ENCODE data around the gene EEPD1. TPM values are rescaled to one million over a fixed set of nuclear protein-coding genes. Genes with fewer than 3 reads are reported as not detected.

Gene EEPD1
- polyA plus RNA-seq, 2 of the 4 experiments (the other 2 are of a cell fraction), result 16.0 to 24.3 TPM

DNA sequence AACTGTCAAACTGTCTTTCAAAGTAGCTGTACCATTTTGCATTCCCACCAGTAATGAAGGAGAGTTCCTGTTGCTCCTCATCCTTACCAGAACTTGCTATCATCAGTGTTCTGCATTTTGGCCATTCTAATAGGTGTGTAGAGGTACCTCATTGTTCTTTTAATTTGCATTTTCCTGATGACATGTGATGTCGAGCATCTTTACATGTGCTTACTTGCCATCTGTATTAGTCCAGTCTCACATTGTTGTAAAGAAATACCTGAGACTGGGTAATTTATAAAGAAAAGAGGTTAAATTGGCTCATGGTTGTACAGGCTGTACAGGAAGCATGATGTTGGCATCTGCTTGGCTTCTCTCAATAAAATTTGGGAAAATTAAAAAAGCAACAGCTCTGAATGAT is 38.7 kb upstream of the EEPD1 start:
- 92% methylated on average over 1 of the region's 1 CpG for WGBS (ENCODE audit: missing lambda C conversion rate)
- FAIRE-seq, result no peak
- peaks cover 44% of the 10 kb centered on the region for H3K4me1 ChIP-seq
- POLR2A ChIA-PET, result no interaction called here
- CTCF ChIA-PET, result interaction anchor here (1.1 to 2.2 kb wide), 6 partner anchors 9 to 177 kb away, joined by 3 to 10 read pairs (median 6); no protein-coding TSS in a partner anchor
- no peak overlapping the region for H3K4me3 ChIP-seq
- TF ChIP-seq EP300 (IDR thresholded peaks at IDR 0.05), result no peak
- TF ChIP-seq, protein P1, sequence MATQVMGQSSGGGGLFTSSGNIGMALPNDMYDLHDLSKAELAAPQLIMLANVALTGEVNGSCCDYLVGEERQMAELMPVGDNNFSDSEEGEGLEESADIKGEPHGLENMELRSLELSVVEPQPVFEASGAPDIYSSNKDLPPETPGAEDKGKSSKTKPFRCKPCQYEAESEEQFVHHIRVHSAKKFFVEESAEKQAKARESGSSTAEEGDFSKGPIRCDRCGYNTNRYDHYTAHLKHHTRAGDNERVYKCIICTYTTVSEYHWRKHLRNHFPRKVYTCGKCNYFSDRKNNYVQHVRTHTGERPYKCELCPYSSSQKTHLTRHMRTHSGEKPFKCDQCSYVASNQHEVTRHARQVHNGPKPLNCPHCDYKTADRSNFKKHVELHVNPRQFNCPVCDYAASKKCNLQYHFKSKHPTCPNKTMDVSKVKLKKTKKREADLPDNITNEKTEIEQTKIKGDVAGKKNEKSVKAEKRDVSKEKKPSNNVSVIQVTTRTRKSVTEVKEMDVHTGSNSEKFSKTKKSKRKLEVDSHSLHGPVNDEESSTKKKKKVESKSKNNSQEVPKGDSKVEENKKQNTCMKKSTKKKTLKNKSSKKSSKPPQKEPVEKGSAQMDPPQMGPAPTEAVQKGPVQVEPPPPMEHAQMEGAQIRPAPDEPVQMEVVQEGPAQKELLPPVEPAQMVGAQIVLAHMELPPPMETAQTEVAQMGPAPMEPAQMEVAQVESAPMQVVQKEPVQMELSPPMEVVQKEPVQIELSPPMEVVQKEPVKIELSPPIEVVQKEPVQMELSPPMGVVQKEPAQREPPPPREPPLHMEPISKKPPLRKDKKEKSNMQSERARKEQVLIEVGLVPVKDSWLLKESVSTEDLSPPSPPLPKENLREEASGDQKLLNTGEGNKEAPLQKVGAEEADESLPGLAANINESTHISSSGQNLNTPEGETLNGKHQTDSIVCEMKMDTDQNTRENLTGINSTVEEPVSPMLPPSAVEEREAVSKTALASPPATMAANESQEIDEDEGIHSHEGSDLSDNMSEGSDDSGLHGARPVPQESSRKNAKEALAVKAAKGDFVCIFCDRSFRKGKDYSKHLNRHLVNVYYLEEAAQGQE (IDR thresholded peaks at IDR 0.05), result no peak
- no peak for TF ChIP-seq ZNF302 (CRISPR knock-in tag; IDR thresholded peaks at IDR 0.05)
- no peak for TF ChIP-seq HOXA7 (CRISPR knock-in tag; IDR thresholded peaks at IDR 0.05)
- TF ChIP-seq SREBF2 (IDR thresholded peaks at IDR 0.05), result no peak
- no peak for TF ChIP-seq NPAS2 (CRISPR knock-in tag; IDR thresholded peaks at IDR 0.05; ENCODE audit: borderline replicate concordance)
- no peak for TF ChIP-seq HOXB13 (CRISPR knock-in tag; IDR thresholded peaks at IDR 0.05; ENCODE audit: low read depth)
- TF ChIP-seq RFX5 (IDR thresholded peaks at IDR 0.05), result no peak
- no peak for ATAC-seq
- H3K27ac ChIP-seq, result peak overlapping the region; percentile 64 to 79; a peak in 3 of 6 replicates
- DNase-seq (ENCODE audit: low read depth in 1 of 2, low spot score in 1 of 2), result no peak
- H3K9me3 ChIP-seq, result no peaks in the 10 kb centered on the region
- H3K4me2 ChIP-seq, result no peak overlapping the region

DNA sequence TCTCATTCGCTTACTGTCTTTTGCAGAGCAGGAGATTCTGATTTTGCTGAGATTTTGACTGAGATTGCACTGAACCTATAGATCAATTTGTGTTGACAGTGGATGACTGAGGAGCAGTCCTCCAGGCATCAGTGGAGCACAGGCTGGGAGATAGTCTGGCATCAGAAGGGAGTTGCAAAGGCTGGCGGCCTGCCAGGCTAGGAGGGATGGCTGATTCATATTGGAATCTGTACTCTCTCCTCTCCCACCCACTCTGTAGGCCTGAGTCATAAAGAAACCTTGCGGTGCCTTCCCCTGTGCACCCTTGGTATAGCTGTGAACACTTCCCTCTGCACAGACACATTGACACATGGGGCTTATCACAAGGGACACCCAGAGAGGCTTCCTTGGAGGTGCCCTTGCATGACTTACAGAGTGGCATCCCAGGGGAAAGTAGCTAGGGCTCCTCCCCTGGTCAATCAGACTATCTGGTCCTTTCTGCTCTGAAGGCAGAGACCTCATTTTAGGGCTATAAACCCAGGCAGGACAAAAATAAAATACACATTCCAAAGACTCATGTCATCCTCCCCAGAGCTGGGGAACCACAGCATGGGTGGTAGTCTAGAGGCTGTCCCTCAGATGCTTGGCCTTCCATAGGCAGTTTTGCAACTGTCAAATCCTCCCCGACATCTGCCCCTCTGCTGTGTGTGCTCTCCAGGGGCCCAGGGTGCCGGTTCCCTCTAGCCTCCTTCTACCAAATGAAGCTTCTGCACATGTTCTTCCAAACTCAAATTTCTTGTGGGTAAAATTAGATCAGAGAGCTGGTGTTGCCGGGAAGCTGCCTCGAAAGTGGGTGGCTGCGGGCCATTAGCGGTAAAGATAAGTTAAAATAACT is 37.4 kb upstream of the EEPD1 start:
- H3K4me1 ChIP-seq, result peaks cover 55% of the 10 kb centered on the region
- peak; percentile 84 to 95 for DNase-seq (ENCODE audit: low read depth in 1 of 2, low spot score in 1 of 2)
- FAIRE-seq, result peak; percentile 98
- peak overlapping the region; percentile 82 to 88 for H3K27ac ChIP-seq
- H3K9me3 ChIP-seq, result peaks cover 7% of the 10 kb centered on the region; the same call in 2 of the 3 replicates
- ATAC-seq, result peak; percentile 97 to 98
- H3K4me3 ChIP-seq, result no peak overlapping the region
- POLR2A ChIA-PET, result interaction anchor here (0.7 to 1.6 kb wide), 6 partner anchors 10 to 315 kb away, joined by 3 to 4 read pairs (median 3); partner anchors contain the start of gene SEPTIN7
- CTCF ChIA-PET, result interaction anchor here (0.8 to 2.2 kb wide), 13 partner anchors 10 to 175 kb away, joined by 3 to 11 read pairs (median 3); no protein-coding TSS in a partner anchor
- H3K4me2 ChIP-seq, result peak overlapping the region; percentile 74
- 22% methylated on average over 9 of the region's 9 CpGs for WGBS (ENCODE audit: missing lambda C conversion rate)
- TF ChIP-seq SMC3 (IDR thresholded peaks at IDR 0.05), result peak; percentile 32; the same call in 2 of the 3 replicates
- TF ChIP-seq, protein P2, sequence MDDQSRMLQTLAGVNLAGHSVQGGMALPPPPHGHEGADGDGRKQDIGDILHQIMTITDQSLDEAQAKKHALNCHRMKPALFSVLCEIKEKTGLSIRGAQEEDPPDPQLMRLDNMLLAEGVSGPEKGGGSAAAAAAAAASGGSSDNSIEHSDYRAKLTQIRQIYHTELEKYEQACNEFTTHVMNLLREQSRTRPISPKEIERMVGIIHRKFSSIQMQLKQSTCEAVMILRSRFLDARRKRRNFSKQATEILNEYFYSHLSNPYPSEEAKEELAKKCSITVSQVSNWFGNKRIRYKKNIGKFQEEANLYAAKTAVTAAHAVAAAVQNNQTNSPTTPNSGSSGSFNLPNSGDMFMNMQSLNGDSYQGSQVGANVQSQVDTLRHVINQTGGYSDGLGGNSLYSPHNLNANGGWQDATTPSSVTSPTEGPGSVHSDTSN (IDR thresholded peaks at IDR 0.05), result peak; percentile 77
- peak; percentile 87 for TF ChIP-seq GATA3 (IDR thresholded peaks at IDR 0.05; ENCODE audit: borderline replicate concordance)
- TF ChIP-seq, protein P3, sequence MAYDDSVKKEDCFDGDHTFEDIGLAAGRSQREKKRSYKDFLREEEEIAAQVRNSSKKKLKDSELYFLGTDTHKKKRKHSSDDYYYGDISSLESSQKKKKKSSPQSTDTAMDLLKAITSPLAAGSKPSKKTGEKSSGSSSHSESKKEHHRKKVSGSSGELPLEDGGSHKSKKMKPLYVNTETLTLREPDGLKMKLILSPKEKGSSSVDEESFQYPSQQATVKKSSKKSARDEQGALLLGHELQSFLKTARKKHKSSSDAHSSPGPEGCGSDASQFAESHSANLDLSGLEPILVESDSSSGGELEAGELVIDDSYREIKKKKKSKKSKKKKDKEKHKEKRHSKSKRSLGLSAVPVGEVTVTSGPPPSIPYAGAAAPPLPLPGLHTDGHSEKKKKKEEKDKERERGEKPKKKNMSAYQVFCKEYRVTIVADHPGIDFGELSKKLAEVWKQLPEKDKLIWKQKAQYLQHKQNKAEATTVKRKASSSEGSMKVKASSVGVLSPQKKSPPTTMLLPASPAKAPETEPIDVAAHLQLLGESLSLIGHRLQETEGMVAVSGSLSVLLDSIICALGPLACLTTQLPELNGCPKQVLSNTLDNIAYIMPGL (CRISPR knock-in tag; IDR thresholded peaks at IDR 0.05; ENCODE audit: borderline replicate concordance), result no peak
- TF ChIP-seq MAX (IDR thresholded peaks at IDR 0.05), result peak; percentile 90
- no peak for TF ChIP-seq CBX8 (IDR thresholded peaks at IDR 0.05)
- peak; percentile 71 to 73; a peak in 2 of 5 replicates for TF ChIP-seq EP300 (IDR thresholded peaks at IDR 0.05)
- peak; percentile 93 for TF ChIP-seq JUNB (IDR thresholded peaks at IDR 0.05)
- TF ChIP-seq MYC (IDR thresholded peaks at IDR 0.05; ENCODE audit: borderline replicate concordance, low read length), result peak; percentile 60; the same call in 1 of the 2 replicates
- TF ChIP-seq, protein P4, sequence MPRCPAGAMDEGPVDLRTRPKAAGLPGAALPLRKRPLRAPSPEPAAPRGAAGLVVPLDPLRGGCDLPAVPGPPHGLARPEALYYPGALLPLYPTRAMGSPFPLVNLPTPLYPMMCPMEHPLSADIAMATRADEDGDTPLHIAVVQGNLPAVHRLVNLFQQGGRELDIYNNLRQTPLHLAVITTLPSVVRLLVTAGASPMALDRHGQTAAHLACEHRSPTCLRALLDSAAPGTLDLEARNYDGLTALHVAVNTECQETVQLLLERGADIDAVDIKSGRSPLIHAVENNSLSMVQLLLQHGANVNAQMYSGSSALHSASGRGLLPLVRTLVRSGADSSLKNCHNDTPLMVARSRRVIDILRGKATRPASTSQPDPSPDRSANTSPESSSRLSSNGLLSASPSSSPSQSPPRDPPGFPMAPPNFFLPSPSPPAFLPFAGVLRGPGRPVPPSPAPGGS (IDR thresholded peaks at IDR 0.05), result peak; percentile 65; the same call in 1 of the 3 replicates
- no peak for TF ChIP-seq NFE2L2 (conservative IDR thresholded peaks at IDR 0.05; ENCODE audit: low read length)
- TF ChIP-seq RAD21 (conservative IDR thresholded peaks at IDR 0.05 in 1 of 2, IDR thresholded peaks at IDR 0.05 in 1 of 2), result peak; percentile 29 to 56; a peak in 4 of 5 replicates
- TF ChIP-seq, protein P5, sequence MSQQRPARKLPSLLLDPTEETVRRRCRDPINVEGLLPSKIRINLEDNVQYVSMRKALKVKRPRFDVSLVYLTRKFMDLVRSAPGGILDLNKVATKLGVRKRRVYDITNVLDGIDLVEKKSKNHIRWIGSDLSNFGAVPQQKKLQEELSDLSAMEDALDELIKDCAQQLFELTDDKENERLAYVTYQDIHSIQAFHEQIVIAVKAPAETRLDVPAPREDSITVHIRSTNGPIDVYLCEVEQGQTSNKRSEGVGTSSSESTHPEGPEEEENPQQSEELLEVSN (IDR thresholded peaks at IDR 0.05; ENCODE audit: borderline replicate concordance, low read depth), result peak; percentile 1; the same call in 1 of the 2 replicates
- no peak for TF ChIP-seq ELK1 (IDR thresholded peaks at IDR 0.05; ENCODE audit: low read depth, low read length)
- TF ChIP-seq FOSL2 (IDR thresholded peaks at IDR 0.05), result peak; percentile 90
- peak; percentile 94 for TF ChIP-seq FOSL2 (CRISPR knock-in tag; IDR thresholded peaks at IDR 0.05)
- TF ChIP-seq JUN (IDR thresholded peaks at IDR 0.05), result peak; percentile 77 to 87; a peak in 4 of 5 replicates
- peak; percentile 8 to 39; a peak in 2 of 4 replicates for TF ChIP-seq CEBPB (IDR thresholded peaks at IDR 0.05)
